GM23338 (cell line): ENCODE data around the gene VEPH1. TPM values are rescaled to one million over a fixed set of nuclear protein-coding genes. Genes with fewer than 3 reads are reported as not detected.

ENCODE experiments used
- polyA plus RNA-seq: library from polyadenylated mRNA; unstranded; fragments of >200 nt; fragmentation: Nextera tagmentation; extraction: Ambion mirVana; gene quantifications from 2 replicates; pipeline ENCODE4 v1.2.1, GENCODE V29; 2016
- total RNA-seq: library from RNA; depleted of rRNA; stranded (reverse); fragments of >200 nt; shearing (Covaris generic); gene quantifications from 2 replicates; pipeline ENCODE4 v1.2.3, GENCODE V29; 2014; rRNA removed

The VEPH1 gene
- total and polyA plus RNA-seq, 2 experiments from 2014 or later, result 15.4 to 33.8 TPM

Other genes starting within 250 kb of the VEPH1 start
- 2.4 TPM in 2 replicates for gene PTX3, start 66.6 kb downstream of the VEPH1 start, total RNA-seq
- 1.2 TPM in 2 replicates for gene PTX3, start 66.6 kb downstream of the VEPH1 start, polyA plus RNA-seq